ENCODE results near the gene RASGRP4. TPM values are rescaled to one million over a fixed set of nuclear protein-coding genes. Genes with fewer than 3 reads are reported as not detected.
A peak's percentile ranks its signal among the peaks of the same experiment; 100 is the strongest.
"Not testable (repeated sequence)": the region's sequence is repeated elsewhere in the genome, so short reads cannot be mapped to it uniquely, and the experiment has no call there.

Gene RASGRP4
- total RNA-seq, 2 experiments from 2014 or later: 7.4 to 8.3 TPM

GRCh38 chr19:38411041-38411712 lies 14.8 kb downstream of the RASGRP4 start:
- no peaks in the 10 kb centered on the region for H3K4me1 Mint-ChIP-seq (ENCODE audit: low read depth)
- no peak for DNase-seq
- intact Hi-C loops (cut with micrococcal nuclease): no loop called here
- POLR2A ChIA-PET: no interaction called here
- H3K27ac Mint-ChIP-seq: no peak overlapping the region
- H3K36me3 Mint-ChIP-seq: peaks cover 16% of the 10 kb centered on the region
- no peak overlapping the region for H3K4me3 Mint-ChIP-seq
- no peaks in the 10 kb centered on the region for H3K27me3 Mint-ChIP-seq
- H3K9me3 Mint-ChIP-seq: no peaks in the 10 kb centered on the region
- CTCF ChIA-PET: interaction anchor here (0.9 to 1.3 kb wide), 2 partner anchors 8 kb away, joined by 4 to 7 read pairs; partner anchors contain the start of gene FAM98C

- H3K27me3 Mint-ChIP-seq; POLR2A ChIA-PET; intact Hi-C loops (cut with micrococcal nuclease): not testable (repeated sequence)
Observed at GRCh38 chr19:38410407-38410806, 15.6 kb downstream of the RASGRP4 start.

GRCh38 chr19:38409631-38410133 lies 16.3 kb downstream of the RASGRP4 start:
- H3K27me3 Mint-ChIP-seq: no peaks in the 10 kb centered on the region
- CTCF ChIA-PET: no interaction called here
- no peak overlapping the region for H3K4me3 Mint-ChIP-seq
- no peak for DNase-seq
- POLR2A ChIA-PET: no interaction called here
- peaks cover 21% of the 10 kb centered on the region for H3K36me3 Mint-ChIP-seq
- H3K4me1 Mint-ChIP-seq (ENCODE audit: low read depth): peaks cover 6% of the 10 kb centered on the region
- intact Hi-C loops (cut with micrococcal nuclease): loop anchor here (10.0 kb wide), 1 partner anchor 205 kb away; the partner anchor contains the start of genes EIF3K and MAP4K1
- H3K9me3 Mint-ChIP-seq: no peaks in the 10 kb centered on the region
- peak overlapping the region; percentile 32 for H3K27ac Mint-ChIP-seq

More at GRCh38 chr19:38410407-38410806, 15.6 kb downstream of the RASGRP4 start:
- H3K4me3 Mint-ChIP-seq; H3K4me1 Mint-ChIP-seq (ENCODE audit: low read depth); DNase-seq; H3K27ac Mint-ChIP-seq; H3K9me3 Mint-ChIP-seq: not testable (repeated sequence)
- CTCF ChIA-PET: interaction anchor here (0.9 kb wide), 1 partner anchor 8 kb away, joined by 4 read pairs; the partner anchor contains the start of gene FAM98C
- peaks cover 17% of the 10 kb centered on the region for H3K36me3 Mint-ChIP-seq

GRCh38 chr19:38405276-38405675 lies 20.7 kb downstream of the RASGRP4 start:
- Mint-ChIP-seq H3K9me3 (no peaks in the 10 kb centered on the region), H3K4me3 (peak overlapping the region; percentile 31), H3K27me3 (no peaks in the 10 kb centered on the region), H3K36me3 (peaks cover 20% of the 10 kb centered on the region), H3K4me1 (ENCODE audit: low read depth) (peaks cover 20% of the 10 kb centered on the region), H3K27ac (peak overlapping the region; percentile 58)
- POLR2A ChIA-PET: interaction anchor here (0.6 to 1.0 kb wide), 4 partner anchors 10 to 104 kb away, joined by 3 read pairs; partner anchors contain the start of gene PSMD8
- no peak for DNase-seq
- CTCF ChIA-PET: interaction anchor here (1.5 to 3.3 kb wide), 3 partner anchors 30 to 111 kb away, joined by 4 to 40 read pairs (median 30); partner anchors contain the start of gene PSMD8
- intact Hi-C loops (cut with micrococcal nuclease): loop anchor here (10.0 kb wide), 1 partner anchor 210 kb away; the partner anchor contains the start of genes EIF3K and MAP4K1

GRCh38 chr19:38404858-38405257 lies 21.2 kb downstream of the RASGRP4 start:
- POLR2A ChIA-PET: interaction anchor here (0.6 to 1.0 kb wide), 4 partner anchors 10 to 105 kb away, joined by 3 read pairs; partner anchors contain the start of gene PSMD8
- Mint-ChIP-seq H3K4me1 (ENCODE audit: low read depth) (peaks cover 20% of the 10 kb centered on the region), H3K27ac (no peak overlapping the region), H3K9me3 (no peaks in the 10 kb centered on the region), H3K4me3 (no peak overlapping the region), H3K27me3 (no peaks in the 10 kb centered on the region), H3K36me3 (peaks cover 17% of the 10 kb centered on the region)
- intact Hi-C loops (cut with micrococcal nuclease): loop anchor here (5.0 to 10.0 kb wide), 3 partner anchors 210 to 447 kb away; partner anchors contain the start of genes EIF3K and MAP4K1
- DNase-seq: no peak
- CTCF ChIA-PET: interaction anchor here (1.7 to 3.3 kb wide), 6 partner anchors 16 to 526 kb away, joined by 3 to 40 read pairs (median 28); partner anchors contain the start of genes MRPS12, PSMD8 and SARS2

GRCh38 chr19:38402967-38403674 lies 22.9 kb downstream of the RASGRP4 start, which contains the start of gene FAM98C:
Gene FAM98C, plus strand, starts transcription at chr19:38403093. Its CDS starts 61 bp downstream, at chr19:38403154.
- DNase-seq: peak; percentile 99
- ChIA-PET CTCF (interaction anchor here (0.6 to 3.3 kb wide), 73 partner anchors 8 to 550 kb away, joined by 3 to 50 read pairs (median 5); partner anchors contain the start of genes ACTN4, CATSPERG, EIF3K and GGN), POLR2A (interaction anchor here (0.6 to 1.7 kb wide), 11 partner anchors 12 to 835 kb away, joined by 3 to 9 read pairs (median 4); partner anchors contain the start of genes EIF3K, MAP4K1 and PSMD8)
- peak within 1 kb of the TSS; percentile 86 for H3K4me3 Mint-ChIP-seq
- peaks cover 20% of the 10 kb centered on the region for H3K4me1 Mint-ChIP-seq (ENCODE audit: low read depth)
- H3K27ac Mint-ChIP-seq: peak within 1 kb of the TSS; percentile 91
- H3K36me3 Mint-ChIP-seq: peaks cover 15% of the 10 kb centered on the region
- no peaks in the 10 kb centered on the region for H3K9me3 Mint-ChIP-seq
- intact Hi-C loops (cut with micrococcal nuclease): loop anchor here (1.0 to 10.0 kb wide), 9 partner anchors 29 to 527 kb away; partner anchors contain the start of genes EIF3K, MAP4K1, MRPS12 and PSMD8
- H3K27me3 Mint-ChIP-seq: no peaks in the 10 kb centered on the region

- intact Hi-C loops (cut with micrococcal nuclease): loop anchor here (1.0 to 10.0 kb wide), 8 partner anchors 28 to 450 kb away; partner anchors contain the start of genes EIF3K, MAP4K1 and PSMD8
- no peaks in the 10 kb centered on the region for H3K9me3 Mint-ChIP-seq
- peaks cover 20% of the 10 kb centered on the region for H3K4me1 Mint-ChIP-seq (ENCODE audit: low read depth)
- POLR2A ChIA-PET: interaction anchor here (0.6 to 1.7 kb wide), 10 partner anchors 15 to 835 kb away, joined by 3 to 9 read pairs (median 4); partner anchors contain the start of genes EIF3K, MAP4K1 and PSMD8
- CTCF ChIA-PET: interaction anchor here (0.6 to 3.3 kb wide), 66 partner anchors 8 to 551 kb away, joined by 3 to 50 read pairs (median 5); partner anchors contain the start of genes ACTN4, CATSPERG, EIF3K and GGN
- peak overlapping the region; percentile 91 for H3K27ac Mint-ChIP-seq
- H3K4me3 Mint-ChIP-seq: peak overlapping the region; percentile 86
- no peak for DNase-seq
- H3K27me3 Mint-ChIP-seq: no peaks in the 10 kb centered on the region
- peaks cover 13% of the 10 kb centered on the region for H3K36me3 Mint-ChIP-seq
Observed at GRCh38 chr19:38402623-38402966, 23.4 kb downstream of the RASGRP4 start.

GRCh38 chr19:38401148-38401547 lies 24.9 kb downstream of the RASGRP4 start:
- H3K27me3 Mint-ChIP-seq: no peaks in the 10 kb centered on the region
- no peak for DNase-seq
- H3K36me3 Mint-ChIP-seq: peaks cover 10% of the 10 kb centered on the region
- H3K4me3 Mint-ChIP-seq: no peak overlapping the region
- ChIA-PET CTCF (no interaction called here), POLR2A (no interaction called here)
- intact Hi-C loops (cut with micrococcal nuclease): loop anchor here (5.0 to 10.0 kb wide), 3 partner anchors 214 to 451 kb away; partner anchors contain the start of genes EIF3K and MAP4K1
- H3K27ac Mint-ChIP-seq: no peak overlapping the region
- H3K4me1 Mint-ChIP-seq (ENCODE audit: low read depth): peaks cover 27% of the 10 kb centered on the region
- no peaks in the 10 kb centered on the region for H3K9me3 Mint-ChIP-seq

- Mint-ChIP-seq H3K9me3 (no peaks in the 10 kb centered on the region), H3K27ac (no peak overlapping the region), H3K27me3 (no peaks in the 10 kb centered on the region), H3K4me3 (no peak overlapping the region), H3K36me3 (peaks cover 8% of the 10 kb centered on the region), H3K4me1 (ENCODE audit: low read depth) (peaks cover 26% of the 10 kb centered on the region)
- no peak for DNase-seq
- ChIA-PET POLR2A (no interaction called here), CTCF (no interaction called here)
- intact Hi-C loops (cut with micrococcal nuclease): loop anchor here (5.0 to 10.0 kb wide), 3 partner anchors 214 to 452 kb away; partner anchors contain the start of genes EIF3K and MAP4K1
Observed at GRCh38 chr19:38400361-38400760, 25.7 kb downstream of the RASGRP4 start.

GRCh38 chr19:38399537-38399936 lies 26.5 kb downstream of the RASGRP4 start:
- Mint-ChIP-seq H3K27me3 (no peaks in the 10 kb centered on the region), H3K27ac (no peak overlapping the region), H3K4me3 (no peak overlapping the region), H3K36me3 (peaks cover 5% of the 10 kb centered on the region), H3K4me1 (ENCODE audit: low read depth) (peaks cover 24% of the 10 kb centered on the region), H3K9me3 (no peaks in the 10 kb centered on the region)
- DNase-seq: no peak
- CTCF ChIA-PET: no interaction called here
- intact Hi-C loops (cut with micrococcal nuclease): no loop called here
- POLR2A ChIA-PET: no interaction called here

GRCh38 chr19:38399081-38399480 lies 26.9 kb downstream of the RASGRP4 start:
- Mint-ChIP-seq H3K36me3 (peaks cover 5% of the 10 kb centered on the region), H3K27ac (no peak overlapping the region), H3K4me3 (no peak overlapping the region), H3K27me3 (no peaks in the 10 kb centered on the region), H3K9me3 (no peaks in the 10 kb centered on the region), H3K4me1 (ENCODE audit: low read depth) (peaks cover 22% of the 10 kb centered on the region)
- intact Hi-C loops (cut with micrococcal nuclease): no loop called here
- ChIA-PET CTCF (no interaction called here), POLR2A (no interaction called here)
- no peak for DNase-seq
